Right kidney (tissue), 1 donor: ENCODE measurements around the gene LRRC72.

Experiments used
- DNase-seq: peaks from one replicate; pipeline ENCODE4 v3.0.0-alpha.2; 2016

Gene LRRC72

DNA sequence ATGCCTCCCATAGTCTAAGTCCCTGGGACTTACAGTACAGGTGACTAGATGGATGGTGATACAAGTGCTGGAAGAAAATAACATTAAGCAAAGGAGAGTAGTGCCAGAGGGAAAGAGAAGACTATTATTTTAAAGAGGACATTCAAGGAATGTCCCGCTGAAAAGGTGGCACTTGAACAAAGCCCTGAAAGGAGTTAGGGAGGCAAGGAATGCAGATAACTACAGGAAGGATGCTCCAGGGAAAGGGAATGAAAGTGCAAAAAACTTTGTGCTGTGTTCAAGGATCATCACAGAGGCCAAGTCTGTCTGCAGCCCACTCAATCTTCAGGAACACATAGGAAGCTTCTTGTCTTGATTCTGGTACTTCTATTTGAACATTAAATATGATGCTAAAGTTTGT, 104.0 kb downstream of the LRRC72 start:
- no peak for DNase-seq
